Heart left ventricle (tissue), 16 donors: ENCODE data around the gene GALNT12. TPM values are rescaled to one million over a fixed set of nuclear protein-coding genes. Genes with fewer than 3 reads are reported as not detected.

Experiments
- ATAC-seq, 4 donors: fragments of 200-7000 bp; cut with Tn5 transposase; one replicate each; pipeline ENCODE4 v1.9.1; 2020 to 2022; ENCODE audit warnings: moderate library complexity in 4 of 4, mild to moderate bottlenecking in 3 of 4, moderate number of reproducible peaks in 1 of 4
- DNase-seq, 5 donors: peaks; one replicate each; pipeline ENCODE4 v3.0.0-alpha.2; 2020
- H3K27ac ChIP-seq, 12 donors: fragments of 200-600 bp; sonication (generic) in 4 of 12; one replicate each; pipeline versions ENCODE4 v1.5.0 to v1.8.0; 2016 to 2022; ENCODE audit warnings: mild to moderate bottlenecking in 2 of 12
- H3K27me3 ChIP-seq, 9 donors: fragments of 200-600 bp; sonication (generic) in 2 of 9; one replicate each; pipeline versions ENCODE4 v1.5.1 to v1.8.0; 2016 to 2022; ENCODE audit warnings: mild to moderate bottlenecking in 3 of 9
- H3K36me3 ChIP-seq, 9 donors: fragments of 200-600 bp; sonication (generic) in 2 of 9; one replicate each; pipeline versions ENCODE4 v1.5.0 to v1.8.0; 2018 to 2022; ENCODE audit warnings: mild to moderate bottlenecking in 2 of 9
- H3K4me1 ChIP-seq, 12 donors: fragments of 200-600 bp; sonication (generic) in 4 of 12; one replicate each; pipeline versions ENCODE4 v1.5.0 to v1.8.0; 2016 to 2022; ENCODE audit warnings: mild to moderate bottlenecking in 3 of 12
- H3K4me3 ChIP-seq, 12 donors: fragments of 200-600 bp; sonication (generic) in 4 of 12; one replicate each; pipeline versions ENCODE4 v1.5.0 to v1.8.0; 2017 to 2022; ENCODE audit warnings: mild to moderate bottlenecking in 9 of 12, moderate library complexity in 4 of 12
- H3K9me3 ChIP-seq, 12 donors: fragments of 200-600 bp; sonication (generic) in 4 of 12; one replicate each; pipeline versions ENCODE4 v1.5.0 to v1.8.0; 2016 to 2022; ENCODE audit warnings: mild to moderate bottlenecking in 1 of 12
- CTCF ChIP-seq, 12 donors: fragments of 200-600 bp; sonication (generic) in 4 of 12; IDR thresholded peaks; one replicate each; pipeline versions ENCODE4 v1.5.0 to v1.8.0; 2018 to 2022; ENCODE audit warnings: antibody characterized with exemption in 12 of 12, mild to moderate bottlenecking in 5 of 12
- POLR2A ChIP-seq, 2 donors: fragments of 450-650 bp; IDR thresholded peaks; one replicate each; pipeline ENCODE4 v1.6.1; 2017; ENCODE audit warnings: antibody characterized with exemption in 2 of 2, mild to moderate bottlenecking in 2 of 2, moderate library complexity in 2 of 2
- WGBS, 4 donors: extraction: QIAGEN DNeasy Blood & Tissue Kit in 2 of 4; methylation state at CpG; one replicate each; pipeline versions ENCODE4 v1.1.5 to v1.1.7; 2013 to 2018; 5-methylcytosine and 5-hydroxymethylcytosine counted together
- intact Hi-C, 10 donors: fragments of 100-400 bp; cut with DNase I; formaldehyde crosslinking; loops; one replicate each; pipeline versions ENCODE4 v1.11.1 to v1.14.2; 2022
- polyA plus RNA-seq, 2 donors: library from polyadenylated mRNA; stranded (reverse); fragments of 200-250 nt; gene quantifications; one replicate each; pipeline ENCODE4 v1.2.3, GENCODE V29; 2013
- total RNA-seq, 9 donors: library from RNA; depleted of rRNA in 2 of 9; stranded (reverse); fragments of >200 nt in 2 of 9; fragmentation: NEBNext Ultra II Directional in 3 of 9; extraction: Animal tissue kit (Norgen Biotek cat#: 25700) in 3 of 9; gene quantifications; one replicate each; pipeline versions ENCODE4 v1.1.0 to v1.2.4, GENCODE V29; 2016 to 2023
- donor health status: ischemic (EF 13 %, LVEDD 7.1; RV severe dilation, severe dysfunction).
- donor health status: healthy with polysubstance abuse.
- donor health status: DM: no; HTN: yes; CAD: no.
- donor health status: DM: no; HTN: no; CAD: no.
- donor health status: ischemic (EF 25% LVEDD 6.9; RV normal size, moderate dysfunction).
- donor health status: ischemic (EF 25% LVEDD 5.7; RV mildly dilated, moderate dysfunction).
- donor health status: healthy.
- donor health status: DM: yes; HTN: yes; CAD: no.
- donor health status: ischemic (EF 35%, LVEDD 5.7; RV mildly dilated, moderate dysfunction).
- donor health status: nonischemic (EF 11% LVEDD 7.7; RV severe dilation, severe dysfunction).
- donor health status: DM: yes; HTN: yes; CAD: no.
- donor health status: PGD.
- donor health status: ischemic (EF 29% LVEDD 5.4; RV normal size, mild dysfunction).
- donor health status: nonischemic (EF 23%, LVEDD 6.1; RV moderate dilation, normal function).

GALNT12 gene
- total and polyA plus RNA-seq, 11 donors, result 0.23 to 4.7 (median 0.44) TPM

GRCh38 chr9:98866435-98867102 lies 59.1 kb downstream of the GALNT12 start:
- Histone ChIP-seq H3K4me3 (no peak overlapping the region), H3K36me3 (no peaks in the 10 kb centered on the region), H3K27me3 (no peaks in the 10 kb centered on the region), H3K4me1 (peaks cover 4 to 79% (median 62%) of the 10 kb centered on the region in 12 donors), H3K27ac (peak overlapping the region; percentile 43 to 92 (median 81)), H3K9me3 (peaks cover 0 to 5% (median 0%) of the 10 kb centered on the region in 12 donors)
- ATAC-seq, result peak in 1 of 4 donors; percentile 29
- DNase-seq, result peak in 2 of 5 donors; percentile 32 to 35
- WGBS, 4 donors, result 40 to 52% (median 48%) methylated on average over 6 of the region's 6 CpGs
- intact Hi-C loops, result loop anchor here in 5 of 10 donors (2.0 to 10.0 kb wide), 5 partner anchors 36 to 108 kb away; no protein-coding TSS in a partner anchor
- TF ChIP-seq POLR2A (IDR thresholded peaks at IDR 0.05) (no peak), CTCF (IDR thresholded peaks at IDR 0.05) (no peak)

- Histone ChIP-seq H3K36me3 (no peaks in the 10 kb centered on the region), H3K4me1 (peaks cover 0 to 74% (median 57%) of the 10 kb centered on the region in 12 donors), H3K27ac (peak overlapping the region; percentile 43 to 92 (median 81)), H3K27me3 (no peaks in the 10 kb centered on the region), H3K9me3 (peaks cover 0 to 5% (median 0%) of the 10 kb centered on the region in 12 donors), H3K4me3 (no peak overlapping the region)
- peak in 3 of 5 donors; percentile 41 to 46 (median 42) for DNase-seq
- intact Hi-C loops, result loop anchor here in 5 of 10 donors (2.0 to 10.0 kb wide), 5 partner anchors 35 to 108 kb away; no protein-coding TSS in a partner anchor
- no peak for TF ChIP-seq CTCF (IDR thresholded peaks at IDR 0.05)
- no peak for TF ChIP-seq POLR2A (IDR thresholded peaks at IDR 0.05)
- WGBS, 4 donors, result 29 to 65% (median 42%) methylated on average over 1 of the region's 1 CpG
- peak; percentile 4 to 69 (median 21) for ATAC-seq
These were observed 59.6 kb downstream of the GALNT12 start for GRCh38 chr9:98867103-98867428.

- peaks cover 0 to 71% (median 53%) of the 10 kb centered on the region in 12 donors for H3K4me1 ChIP-seq
- H3K27me3 ChIP-seq, result no peaks in the 10 kb centered on the region
- peaks cover 0 to 5% (median 0%) of the 10 kb centered on the region in 12 donors for H3K9me3 ChIP-seq
- intact Hi-C loops, result loop anchor here in 5 of 10 donors (2.0 to 10.0 kb wide), 5 partner anchors 35 to 107 kb away; no protein-coding TSS in a partner anchor
- H3K4me3 ChIP-seq, result no peak overlapping the region
- DNase-seq (peak; percentile 86 to 93 (median 87)), ATAC-seq (peak; percentile 84 to 92 (median 88))
- TF ChIP-seq CTCF (IDR thresholded peaks at IDR 0.05) (no peak), POLR2A (IDR thresholded peaks at IDR 0.05) (no peak)
- no peaks in the 10 kb centered on the region for H3K36me3 ChIP-seq
- WGBS, 4 donors, result 35 to 50% (median 41%) methylated on average over 4 of the region's 4 CpGs
- H3K27ac ChIP-seq, result peak overlapping the region; percentile 43 to 92 (median 81)
These were observed 60.1 kb downstream of the GALNT12 start for GRCh38 chr9:98867429-98868168.
